ENCODE data around the gene CRADD.
A peak's percentile ranks its signal among the peaks of the same experiment; 100 is the strongest.
"Not testable (repeated sequence)": the region's sequence is repeated elsewhere in the genome, so short reads cannot be mapped to it uniquely, and the experiment has no call there.

Gene CRADD

DNA sequence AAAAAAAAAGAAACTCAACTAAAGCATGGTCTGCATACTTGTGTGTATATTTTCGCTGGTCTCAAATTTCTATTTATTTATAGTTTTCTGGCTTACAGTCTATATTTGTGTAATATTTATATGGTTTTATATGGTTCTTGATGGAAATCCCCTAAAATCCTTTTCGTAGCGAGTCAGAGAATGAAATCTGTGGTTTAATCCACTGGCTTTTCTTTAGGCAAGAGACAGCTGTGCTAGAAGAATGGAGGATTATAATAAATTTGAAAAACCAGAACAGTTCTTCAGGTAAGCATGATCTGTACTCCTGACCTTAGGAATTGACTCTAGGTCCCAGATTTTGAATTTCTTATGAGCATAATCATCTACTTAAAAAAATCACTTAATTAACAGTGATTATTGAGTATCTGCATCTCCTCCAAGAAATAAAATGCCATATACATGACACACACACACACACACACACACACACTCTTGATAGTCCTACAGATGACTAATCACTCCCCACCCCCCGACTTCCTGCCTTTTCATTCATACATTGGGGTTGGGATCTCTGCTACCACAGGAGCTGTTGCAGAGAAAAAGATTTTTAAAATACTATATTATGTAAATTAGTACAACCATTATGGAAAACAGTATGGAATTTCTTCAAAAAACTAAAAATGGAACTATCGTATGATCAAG lies 113.4 kb downstream of the CRADD start:
- H3K4me3 ChIP-seq (ENCODE audit: low read length), result no peak overlapping the region
- DNase-seq (ENCODE audit: low read depth), result peak; percentile 88
- TF ChIP-seq, protein P1, sequence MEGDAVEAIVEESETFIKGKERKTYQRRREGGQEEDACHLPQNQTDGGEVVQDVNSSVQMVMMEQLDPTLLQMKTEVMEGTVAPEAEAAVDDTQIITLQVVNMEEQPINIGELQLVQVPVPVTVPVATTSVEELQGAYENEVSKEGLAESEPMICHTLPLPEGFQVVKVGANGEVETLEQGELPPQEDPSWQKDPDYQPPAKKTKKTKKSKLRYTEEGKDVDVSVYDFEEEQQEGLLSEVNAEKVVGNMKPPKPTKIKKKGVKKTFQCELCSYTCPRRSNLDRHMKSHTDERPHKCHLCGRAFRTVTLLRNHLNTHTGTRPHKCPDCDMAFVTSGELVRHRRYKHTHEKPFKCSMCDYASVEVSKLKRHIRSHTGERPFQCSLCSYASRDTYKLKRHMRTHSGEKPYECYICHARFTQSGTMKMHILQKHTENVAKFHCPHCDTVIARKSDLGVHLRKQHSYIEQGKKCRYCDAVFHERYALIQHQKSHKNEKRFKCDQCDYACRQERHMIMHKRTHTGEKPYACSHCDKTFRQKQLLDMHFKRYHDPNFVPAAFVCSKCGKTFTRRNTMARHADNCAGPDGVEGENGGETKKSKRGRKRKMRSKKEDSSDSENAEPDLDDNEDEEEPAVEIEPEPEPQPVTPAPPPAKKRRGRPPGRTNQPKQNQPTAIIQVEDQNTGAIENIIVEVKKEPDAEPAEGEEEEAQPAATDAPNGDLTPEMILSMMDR (conservative IDR thresholded peaks at IDR 0.05; ENCODE audit: low read length), result no peak

DNA sequence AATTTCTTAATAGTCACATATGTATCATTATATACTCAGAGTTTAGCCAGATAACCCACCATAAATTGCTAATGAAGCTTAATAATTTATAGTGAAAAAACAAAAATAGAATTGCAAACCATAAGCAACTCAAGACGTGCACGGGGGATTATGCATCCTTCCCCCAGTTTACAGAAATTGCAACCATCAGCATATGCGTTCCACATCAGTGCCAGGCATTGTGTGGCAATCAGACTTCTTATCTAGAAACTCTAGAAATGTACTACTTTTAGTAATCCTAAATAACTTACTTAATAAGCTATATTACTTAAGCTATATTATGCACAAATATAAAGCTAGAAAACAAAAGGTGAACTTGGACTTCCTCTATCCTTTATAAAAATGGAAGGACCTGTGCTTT lies 115.8 kb downstream of the CRADD start:
- no peak overlapping the region for H3K4me3 ChIP-seq (ENCODE audit: low read length)
- DNase-seq (ENCODE audit: low read depth), result no peak
- TF ChIP-seq, protein P1 (conservative IDR thresholded peaks at IDR 0.05; ENCODE audit: low read length), result no peak

DNA sequence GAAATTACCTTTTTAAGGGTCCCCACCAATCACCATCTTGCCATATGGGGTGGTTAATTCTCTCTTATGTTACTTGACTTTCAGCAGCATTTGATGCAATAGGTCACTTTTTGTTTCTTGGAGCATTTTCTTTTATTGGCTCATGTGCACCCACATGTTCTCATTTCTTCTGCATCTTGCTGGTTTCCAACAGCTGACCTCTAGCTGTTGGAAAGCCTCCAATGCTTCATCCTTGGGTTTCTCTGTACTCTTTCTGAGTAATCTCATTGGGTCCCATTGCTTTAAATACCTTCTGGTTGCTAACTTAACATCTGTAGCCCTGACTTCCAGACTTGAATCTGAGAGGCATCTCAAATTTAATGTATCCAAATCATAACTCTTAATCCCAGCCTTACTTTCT lies 116.8 kb downstream of the CRADD start:
- no peak overlapping the region for H3K4me3 ChIP-seq (ENCODE audit: low read length)
- TF ChIP-seq, protein P1 (conservative IDR thresholded peaks at IDR 0.05; ENCODE audit: low read length), result no peak
- DNase-seq (ENCODE audit: low read depth), result peak; percentile 87

DNA sequence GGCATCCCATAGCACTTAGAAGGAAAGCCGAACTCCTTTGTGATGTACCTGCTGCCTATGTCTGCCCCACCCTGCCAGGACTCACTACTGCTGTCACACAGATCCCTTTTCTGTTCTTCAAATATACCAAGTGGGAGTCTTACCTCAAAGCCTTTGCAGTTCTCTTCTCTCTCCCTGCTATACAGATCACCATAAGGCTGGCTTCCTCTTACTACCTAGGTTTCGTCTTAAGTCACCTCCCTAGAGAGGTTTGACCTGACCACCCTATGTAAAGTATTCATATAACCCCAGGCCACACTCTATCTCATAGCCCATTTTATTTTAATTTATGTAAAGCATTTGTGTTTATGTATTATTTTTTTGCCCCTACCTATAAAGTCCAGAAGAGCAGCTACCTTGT lies 117.6 kb downstream of the CRADD start:
- TF ChIP-seq, protein P1 (conservative IDR thresholded peaks at IDR 0.05; ENCODE audit: low read length), result no peak
- no peak overlapping the region for H3K4me3 ChIP-seq (ENCODE audit: low read length)
- no peak for DNase-seq (ENCODE audit: low read depth)

DNA sequence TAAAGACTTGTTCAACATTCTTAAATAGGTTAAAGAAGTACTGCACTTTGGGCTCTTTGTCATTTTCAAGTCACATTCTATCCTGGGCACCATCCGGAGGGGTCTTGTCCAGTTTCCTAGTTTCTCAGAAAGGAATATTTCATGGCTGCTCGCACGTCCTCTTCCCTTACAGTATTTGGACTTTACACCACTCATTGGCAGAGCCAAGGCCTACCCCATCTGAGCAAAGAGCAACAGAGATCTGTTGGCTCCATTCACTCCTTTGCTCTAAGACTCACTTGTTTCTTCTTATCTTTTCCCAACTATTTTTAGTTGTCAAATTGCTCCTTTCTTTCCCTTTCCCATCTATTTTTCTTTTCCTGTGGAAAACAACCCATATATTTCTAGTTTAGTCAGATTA lies 118.2 kb downstream of the CRADD start:
- no peak overlapping the region for H3K4me3 ChIP-seq (ENCODE audit: low read length)
- DNase-seq (ENCODE audit: low read depth), result no peak
- TF ChIP-seq, protein P1 (conservative IDR thresholded peaks at IDR 0.05; ENCODE audit: low read length), result no peak

DNA sequence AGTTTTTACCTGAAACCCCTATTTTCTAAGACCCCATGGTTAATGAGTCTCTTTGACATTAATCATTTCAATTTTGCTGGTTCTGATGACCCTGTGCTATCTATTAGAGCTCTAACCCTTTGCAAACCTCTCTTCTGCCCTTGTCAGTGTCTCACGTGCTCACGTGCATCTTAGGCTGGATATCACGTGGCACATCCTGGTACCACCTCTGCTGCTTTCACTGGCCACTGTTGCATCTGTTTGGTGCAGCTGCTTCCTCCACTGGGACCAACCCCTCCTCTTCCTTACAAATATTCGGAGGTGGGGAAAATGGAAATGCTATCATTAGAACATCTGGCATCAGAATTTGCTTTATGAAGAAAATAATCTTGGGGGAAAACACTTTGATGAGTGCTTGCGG lies 119.6 kb downstream of the CRADD start:
- DNase-seq (ENCODE audit: low read depth), result no peak
- TF ChIP-seq, protein P1 (conservative IDR thresholded peaks at IDR 0.05; ENCODE audit: low read length), result no peak
- no peak overlapping the region for H3K4me3 ChIP-seq (ENCODE audit: low read length)

DNA sequence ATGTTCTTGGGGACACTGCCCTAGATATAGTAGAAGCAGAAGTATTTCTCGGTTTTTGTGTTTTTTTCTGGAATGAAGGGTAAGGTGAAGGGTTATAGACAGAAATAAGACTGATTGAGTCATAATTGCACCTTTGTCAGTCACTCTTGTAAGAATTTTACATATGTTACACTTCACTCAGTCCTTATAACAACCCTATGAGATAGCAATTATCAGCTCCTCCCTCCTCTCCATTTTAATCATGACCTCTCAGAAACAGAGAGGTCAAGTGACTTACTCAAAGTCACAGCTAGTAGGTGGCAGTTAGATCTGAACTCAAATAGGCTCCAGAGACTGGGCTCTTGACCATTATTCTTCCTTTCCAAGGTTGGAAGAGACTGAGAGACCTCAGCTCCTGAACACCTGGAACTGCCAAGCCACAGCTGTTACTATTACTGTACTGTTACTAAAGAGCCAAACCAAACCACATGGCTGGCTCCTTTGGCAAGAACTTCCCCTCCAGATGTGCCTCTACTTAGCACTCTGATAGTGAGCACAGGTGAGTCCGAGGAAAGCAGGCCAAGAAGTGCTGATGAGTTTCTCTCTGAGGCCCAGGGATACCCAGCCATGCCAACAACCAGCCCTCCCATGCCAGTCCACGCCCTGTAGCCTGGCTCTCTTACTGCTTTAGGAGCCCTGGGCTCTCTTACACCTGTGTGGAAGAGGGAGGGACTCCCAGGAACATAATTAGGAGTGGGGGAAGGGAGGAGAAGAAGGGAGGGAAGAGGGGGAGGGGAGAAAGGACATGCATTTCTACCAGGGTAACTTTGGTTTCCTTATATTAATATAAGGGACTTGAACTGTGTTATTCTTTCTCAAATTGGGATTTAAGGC lies 121.3 kb downstream of the CRADD start:
- TF ChIP-seq, protein P1 (conservative IDR thresholded peaks at IDR 0.05; ENCODE audit: low read length), result no peak
- no peak overlapping the region for H3K4me3 ChIP-seq (ENCODE audit: low read length)
- no peak for DNase-seq (ENCODE audit: low read depth)

DNA sequence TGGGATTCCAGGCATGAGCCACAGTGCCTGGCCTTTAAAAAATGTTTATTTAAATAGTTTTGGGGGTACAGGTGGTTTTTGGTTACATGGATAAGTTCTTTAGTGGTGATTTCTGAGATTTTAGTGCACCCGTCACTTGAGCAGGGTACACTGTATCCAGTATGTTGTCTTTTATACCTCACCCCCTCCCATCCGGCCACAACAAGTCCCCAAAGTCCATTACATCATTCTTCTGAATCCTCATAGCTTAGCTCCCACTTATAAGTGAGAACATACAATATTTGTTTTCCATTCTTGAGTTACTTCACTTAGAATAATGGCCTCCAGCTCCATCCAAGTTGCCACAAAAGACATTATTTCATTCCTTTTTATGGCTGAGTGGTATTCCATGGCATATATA lies 124.5 kb downstream of the CRADD start:
- not testable (repeated sequence) for DNase-seq (ENCODE audit: low read depth); H3K4me3 ChIP-seq (ENCODE audit: low read length)
